HEK293T (cell line): Measurements from ENCODE around the gene HOXD12.

Experiments used
- CTCF ChIA-PET: fragments of 350-600 bp; formaldehyde crosslinking; extraction: SDS; loops from one replicate; lab custom pipeline; 2021; ENCODE audit warnings: antibody characterized with exemption, inconsistent platforms; lab: Yijun Ruan, JAX
- POLR2A ChIA-PET: fragments of 350-600 bp; formaldehyde crosslinking; extraction: SDS; loops from one replicate; lab custom pipeline; 2020; ENCODE audit warnings: antibody characterized with exemption, inconsistent platforms; lab: Yijun Ruan, JAX
- DNase-seq: peaks from one replicate; pipeline ENCODE4 v3.0.0; 2012; ENCODE audit warnings: mixed read lengths; ENCODE audit errors: extremely low spot score
- ARNT ChIP-seq: fragments of 450-650 bp; IDR thresholded peaks from 2 replicates; pipeline ENCODE4 v1.6.1; 2017; ENCODE audit warnings: mild to moderate bottlenecking
- BHLHE40 ChIP-seq: fragments of 450-650 bp; IDR thresholded peaks from 2 replicates; pipeline ENCODE4 v1.6.1; 2016; ENCODE audit warnings: mild to moderate bottlenecking, moderate library complexity, borderline replicate concordance
- CTBP1 ChIP-seq: fragments of 450-650 bp; IDR thresholded peaks from 2 replicates; pipeline ENCODE4 v1.6.1; 2016; ENCODE audit warnings: borderline replicate concordance
- ELF4 ChIP-seq: fragments of 450-650 bp; IDR thresholded peaks from 2 replicates; pipeline ENCODE4 v1.6.1; 2017; ENCODE audit warnings: antibody characterized with exemption
- FOXA1 ChIP-seq: fragments of 450-650 bp; IDR thresholded peaks from 2 replicates; pipeline ENCODE4 v1.6.1; 2016; ENCODE audit warnings: mild to moderate bottlenecking
- FOXK2 ChIP-seq: fragments of 450-650 bp; IDR thresholded peaks from 2 replicates; pipeline ENCODE4 v1.6.1; 2016; ENCODE audit warnings: mild to moderate bottlenecking
- FOXM1 ChIP-seq: fragments of 450-650 bp; IDR thresholded peaks from 2 replicates; pipeline ENCODE4 v1.6.1; 2017; ENCODE audit warnings: mild to moderate bottlenecking, borderline replicate concordance
- HDGF ChIP-seq: fragments of 450-650 bp; IDR thresholded peaks from 2 replicates; pipeline ENCODE4 v1.6.1; 2017; ENCODE audit warnings: antibody characterized with exemption, borderline replicate concordance
- L3MBTL2 ChIP-seq: fragments of 450-650 bp; conservative IDR thresholded peaks from 2 replicates; pipeline ENCODE4 v1.6.1; 2016; ENCODE audit warnings: mild to moderate bottlenecking
- LEF1 ChIP-seq: fragments of 450-650 bp; IDR thresholded peaks from 2 replicates; pipeline ENCODE4 v1.6.1; 2017; ENCODE audit warnings: mild to moderate bottlenecking, borderline replicate concordance
- NFRKB ChIP-seq: fragments of 450-650 bp; IDR thresholded peaks from 2 replicates; pipeline ENCODE4 v1.6.1; 2016; ENCODE audit warnings: mild to moderate bottlenecking, moderate library complexity
- SP1 ChIP-seq: fragments of 450-650 bp; IDR thresholded peaks from 2 replicates; pipeline ENCODE4 v1.6.1; 2017
- SUZ12 ChIP-seq: fragments of 450-650 bp; IDR thresholded peaks from 2 replicates; pipeline ENCODE4 v1.6.1; 2016; ENCODE audit warnings: mild to moderate bottlenecking
- TARDBP ChIP-seq: fragments of 450-650 bp; IDR thresholded peaks from 2 replicates; pipeline ENCODE4 v1.6.1; 2016
- ZNF384 ChIP-seq: fragments of 450-650 bp; IDR thresholded peaks from 2 replicates; pipeline ENCODE4 v1.6.1; 2016
- TF ChIP-seq, protein P1 (sequence below): fragments of 450-650 bp; IDR thresholded peaks from 2 replicates; pipeline ENCODE4 v1.6.1; 2016

The HOXD12 gene

GRCh38 chr2:176076796-176077195, 22.8 kb upstream of the HOXD12 start:
- DNase-seq: no peak
- TF ChIP-seq FOXK2 (no peak), CTBP1 (no peak), BHLHE40 (no peak), SP1 (no peak), SUZ12 (no peak), NFRKB (no peak)
- ChIA-PET CTCF (no interaction called here), POLR2A (no interaction called here)

DNA sequence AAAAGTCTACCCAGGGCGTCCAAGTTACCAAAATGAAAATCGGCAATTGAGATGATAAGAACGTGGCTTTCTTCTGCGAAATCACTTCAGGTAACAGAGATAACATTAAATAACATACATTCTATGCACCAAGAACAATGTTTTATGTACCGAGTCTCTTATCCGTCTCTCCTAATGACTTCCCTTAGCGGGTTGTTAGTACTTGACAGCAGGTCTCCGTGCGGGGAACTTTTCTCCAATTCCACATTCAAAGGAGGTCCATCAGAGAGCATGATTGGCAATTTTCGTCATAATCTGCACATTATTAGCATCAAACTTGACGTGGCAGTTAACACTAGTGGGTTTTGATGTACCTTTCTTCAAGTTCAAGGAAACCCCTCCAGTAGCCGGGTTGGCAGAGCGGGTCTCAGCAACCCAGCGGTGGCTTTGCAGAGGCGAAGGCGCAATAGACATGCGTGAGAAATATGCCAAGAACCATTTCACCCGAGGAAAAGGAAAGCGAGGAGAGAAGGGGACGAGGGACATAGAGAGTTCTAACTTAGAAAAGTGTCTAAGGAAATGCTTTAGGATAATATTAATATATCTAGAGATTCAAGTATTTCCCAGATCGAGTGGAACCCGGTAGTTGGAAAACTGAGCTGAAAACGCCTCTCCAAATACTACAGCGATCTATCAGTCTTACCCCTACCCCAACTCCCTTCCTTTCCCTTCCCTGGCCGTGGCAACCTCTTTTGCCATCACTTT, 20.9 kb upstream of the HOXD12 start:
- DNase-seq: no peak

GRCh38 chr2:176079285-176079830, 20.2 kb upstream of the HOXD12 start:
- CTCF ChIA-PET: interaction anchor here (0.5 to 1.9 kb wide), 7 partner anchors 10 to 1382 kb away, joined by 3 to 9 read pairs (median 5); no protein-coding TSS in a partner anchor
- POLR2A ChIA-PET: interaction anchor here (0.7 to 2.8 kb wide), 3 partner anchors 13 to 78 kb away, joined by 3 to 11 read pairs (median 9); partner anchors contain the start of genes HOXD13 and LNPK
- no peak for TF ChIP-seq NFRKB
- TF ChIP-seq CTBP1: no peak
- no peak for TF ChIP-seq SP1
- TF ChIP-seq BHLHE40: no peak
- no peak for TF ChIP-seq FOXK2
- TF ChIP-seq ELF4: no peak
- no peak for DNase-seq

More for the DNA sequence above, 20.9 kb upstream of the HOXD12 start:
- TF ChIP-seq NFRKB (no peak), L3MBTL2 (no peak), FOXK2 (no peak), SUZ12 (no peak), ZNF384 (no peak), BHLHE40 (no peak), SP1 (no peak), FOXA1 (no peak), ARNT (no peak), FOXM1 (no peak), LEF1 (no peak), HDGF (no peak), TARDBP (no peak), CTBP1 (no peak), ELF4 (no peak)
- TF ChIP-seq, protein P1, sequence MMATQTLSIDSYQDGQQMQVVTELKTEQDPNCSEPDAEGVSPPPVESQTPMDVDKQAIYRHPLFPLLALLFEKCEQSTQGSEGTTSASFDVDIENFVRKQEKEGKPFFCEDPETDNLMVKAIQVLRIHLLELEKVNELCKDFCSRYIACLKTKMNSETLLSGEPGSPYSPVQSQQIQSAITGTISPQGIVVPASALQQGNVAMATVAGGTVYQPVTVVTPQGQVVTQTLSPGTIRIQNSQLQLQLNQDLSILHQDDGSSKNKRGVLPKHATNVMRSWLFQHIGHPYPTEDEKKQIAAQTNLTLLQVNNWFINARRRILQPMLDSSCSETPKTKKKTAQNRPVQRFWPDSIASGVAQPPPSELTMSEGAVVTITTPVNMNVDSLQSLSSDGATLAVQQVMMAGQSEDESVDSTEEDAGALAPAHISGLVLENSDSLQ: no peak
- ChIA-PET POLR2A (interaction anchor here (2.2 to 2.8 kb wide), 2 partner anchors 17 to 77 kb away, joined by 9 to 11 read pairs; partner anchors contain the start of gene LNPK), CTCF (interaction anchor here (0.7 to 1.9 kb wide), 5 partner anchors 17 to 1381 kb away, joined by 3 to 9 read pairs (median 5); no protein-coding TSS in a partner anchor)

DNA sequence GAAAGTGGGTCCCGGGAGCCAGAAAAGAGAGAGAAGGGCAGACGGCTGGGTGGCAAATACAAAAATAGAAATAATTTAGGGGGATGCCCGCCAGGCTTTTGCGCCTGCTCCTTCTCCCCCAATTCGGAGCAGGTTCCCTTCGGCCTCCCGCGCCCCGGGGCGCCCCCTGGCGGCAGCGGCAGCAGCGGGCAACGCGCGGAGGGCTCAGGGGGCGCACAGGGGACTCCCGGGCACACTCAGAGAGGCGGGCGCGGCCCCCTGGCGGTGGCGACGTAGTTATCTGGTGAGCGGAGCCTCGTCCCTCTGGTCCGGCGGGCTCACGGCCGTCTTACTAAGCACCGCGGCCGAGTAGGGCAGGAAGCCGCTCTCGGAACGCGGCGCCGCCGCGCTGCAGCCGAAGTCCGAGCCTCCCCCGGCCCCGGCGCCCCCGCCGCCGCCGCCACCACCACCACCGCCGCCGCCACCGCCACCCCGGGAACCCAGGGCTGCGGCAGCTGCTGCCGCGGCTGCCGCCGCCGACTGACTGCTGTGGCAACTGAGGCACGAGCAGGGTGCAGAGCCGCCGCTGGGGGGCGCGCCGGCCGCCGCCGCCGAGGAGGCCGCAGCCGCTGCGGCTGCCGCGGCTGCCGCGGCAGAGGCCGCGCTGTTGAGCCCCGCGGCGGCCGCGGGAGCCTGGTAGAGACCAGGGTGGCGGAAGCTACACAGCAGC, 19.6 kb upstream of the HOXD12 start:
- DNase-seq: peak; percentile 87
- ChIA-PET POLR2A (interaction anchor here (0.7 to 2.8 kb wide), 3 partner anchors 13 to 78 kb away, joined by 3 to 11 read pairs (median 9); partner anchors contain the start of genes HOXD13 and LNPK), CTCF (interaction anchor here (0.5 to 1.9 kb wide), 11 partner anchors 11 to 1383 kb away, joined by 3 to 9 read pairs (median 4); no protein-coding TSS in a partner anchor)
- TF ChIP-seq LEF1 (no peak), FOXK2 (no peak), TARDBP (no peak), SUZ12 (no peak), FOXM1 (no peak), ZNF384 (no peak), CTBP1 (no peak), SP1 (no peak), L3MBTL2 (no peak), NFRKB (no peak), BHLHE40 (no peak), ELF4 (no peak)

DNA sequence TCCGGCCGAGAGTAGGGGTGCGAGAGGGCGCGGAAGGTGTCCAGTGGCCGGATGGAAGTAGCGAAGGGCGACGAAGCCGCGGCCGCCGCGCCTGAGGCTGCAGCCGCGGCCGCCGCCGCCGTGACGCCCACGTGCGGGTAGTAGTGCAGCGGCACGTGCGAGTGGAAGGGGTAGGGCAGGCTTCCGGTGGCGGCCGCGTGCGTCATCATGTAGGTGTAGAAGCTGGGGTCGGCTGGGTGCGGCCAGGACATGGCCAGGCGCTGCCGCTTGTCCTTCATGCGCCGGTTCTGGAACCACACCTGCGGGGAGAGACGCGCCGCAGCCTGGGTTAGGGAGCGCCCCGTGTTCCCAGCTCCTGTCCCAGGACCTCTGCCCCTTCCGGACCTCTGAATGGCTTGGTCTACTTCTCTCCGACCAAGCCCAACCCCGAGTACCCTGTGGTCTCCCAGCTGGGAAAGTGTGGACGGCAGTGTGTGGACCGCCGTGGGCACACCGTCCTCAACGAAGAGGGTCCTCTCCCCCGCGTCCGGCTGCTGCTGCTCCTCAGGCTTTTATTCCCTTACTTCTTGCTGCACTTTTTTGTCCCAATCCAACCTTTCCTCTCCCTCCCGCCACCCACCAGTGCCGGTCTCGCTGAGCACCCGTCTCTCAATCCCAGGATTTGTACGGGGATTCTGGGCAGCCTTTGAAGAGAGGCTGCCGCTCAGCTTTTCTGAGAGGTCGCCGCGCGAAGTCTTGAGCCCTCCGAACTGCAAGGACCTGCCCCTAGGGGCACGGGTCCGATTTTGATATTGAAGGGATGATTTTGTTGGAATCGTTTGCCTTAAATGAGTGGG, 18.8 kb upstream of the HOXD12 start:
- CTCF ChIA-PET: interaction anchor here (0.6 to 1.9 kb wide), 6 partner anchors 12 to 391 kb away, joined by 3 to 9 read pairs (median 4); no protein-coding TSS in a partner anchor
- POLR2A ChIA-PET: interaction anchor here (2.2 to 2.8 kb wide), 2 partner anchors 15 to 79 kb away, joined by 9 to 11 read pairs; partner anchors contain the start of gene LNPK
- no peak for TF ChIP-seq FOXM1
- TF ChIP-seq LEF1: no peak
- TF ChIP-seq ARNT: no peak
- TF ChIP-seq, protein P1: no peak
- TF ChIP-seq L3MBTL2: peak; percentile 84
- TF ChIP-seq SUZ12: no peak
- DNase-seq: no peak
